SK-N-SH (cell line): ENCODE results near the gene GPD2. TPM values are rescaled to one million over a fixed set of nuclear protein-coding genes. Genes with fewer than 3 reads are reported as not detected.

Source experiments
- CTCF ChIA-PET: fragments of 300-600, 350-600 bp; formaldehyde crosslinking; extraction: SDS; loops from one replicate; lab custom pipeline; 2021; lab: Yijun Ruan, JAX
- POLR2A ChIA-PET: fragments of 350-600 bp; sonication (Branson Sonifier 250); formaldehyde crosslinking; extraction: SDS; loops from one replicate; lab custom pipeline; 2020; ENCODE audit warnings: antibody characterized with exemption, inconsistent platforms; lab: Yijun Ruan, JAX
- DNase-seq: peaks from one replicate; pipeline ENCODE4 v3.0.0; 2012
- H2AFZ ChIP-seq: fragments of 200-600 bp; sonication (generic); 2 replicates; pipeline ENCODE4 v1.8.1; 2016; ENCODE audit warnings: antibody characterized with exemption, mild to moderate bottlenecking, low read depth
- H3F3A ChIP-seq: fragments of 200-600 bp; sonication (generic); replicated peaks from 2 replicates; pipeline ENCODE3; 2016; ENCODE audit warnings: antibody characterized with exemption, mild to moderate bottlenecking; ENCODE audit not compliant: insufficient read depth
- H3K27ac ChIP-seq, 2 experiments: fragments of 200-500 bp in 1 of 2; fragments of 200-600 bp in 1 of 2; sonication (Bioruptor generic) in 1 of 2; sonication (generic), shearing (Covaris generic) in 1 of 2; 2 replicates each; pipeline versions ENCODE4 v1.5.1 to v1.6.1; 2014 to 2016; ENCODE audit warnings: low read depth in 2 of 2, inconsistent platforms in 1 of 2, low read length in 1 of 2, mild to moderate bottlenecking in 1 of 2, mixed read lengths in 1 of 2
- H3K27me3 ChIP-seq: fragments of 200-600 bp; sonication (generic), shearing (Covaris generic); 2 replicates; pipeline ENCODE4 v1.6.1; 2016; ENCODE audit warnings: mixed run types; ENCODE audit not compliant: insufficient read depth
- H3K36me3 ChIP-seq, 2 experiments: fragments of 200-500 bp in 1 of 2; fragments of 200-600 bp in 1 of 2; sonication (Bioruptor generic) in 1 of 2; sonication (generic) in 1 of 2; replicated peaks in 1 of 2; 2 replicates each; pipeline versions ENCODE3 to v1.5.1; 2014 to 2016; ENCODE audit warnings: low read length in 1 of 2, mild to moderate bottlenecking in 1 of 2; ENCODE audit not compliant: insufficient read depth in 2 of 2, control insufficient read depth in 1 of 2
- H3K4me1 ChIP-seq, 2 experiments: fragments of 200-500 bp in 1 of 2; fragments of 200-600 bp in 1 of 2; sonication (Bioruptor generic) in 1 of 2; sonication (generic), shearing (Covaris generic) in 1 of 2; 2 replicates each; pipeline versions ENCODE4 v1.5.1 to v1.6.1; 2014 to 2016; ENCODE audit warnings: low read depth in 1 of 2, low read length in 1 of 2, mixed run types in 1 of 2; ENCODE audit not compliant: insufficient read depth in 2 of 2, control insufficient read depth in 1 of 2
- H3K4me2 ChIP-seq: fragments of 200-600 bp; sonication (generic), shearing (Covaris generic); 2 replicates; pipeline ENCODE4 v1.6.1; 2017; ENCODE audit warnings: mixed run types
- H3K4me3 ChIP-seq, 2 experiments: fragments of 200-500 bp in 1 of 2; fragments of 200-600 bp in 1 of 2; sonication (Bioruptor generic) in 1 of 2; sonication (generic), shearing (Covaris generic) in 1 of 2; 2 replicates each; pipeline versions ENCODE4 v1.5.1 to v1.8.1; 2014 to 2016; ENCODE audit warnings: low read depth in 2 of 2, inconsistent platforms in 1 of 2, low read length in 1 of 2, mild to moderate bottlenecking in 1 of 2, mixed read lengths in 1 of 2, moderate library complexity in 1 of 2
- H3K79me2 ChIP-seq: fragments of 200-600 bp; sonication (generic); 2 replicates; pipeline ENCODE4 v1.8.1; 2017; ENCODE audit warnings: mild to moderate bottlenecking; ENCODE audit not compliant: insufficient read depth
- H3K9ac ChIP-seq: fragments of 200-600 bp; sonication (generic); 2 replicates; pipeline ENCODE4 v1.6.1; 2017; ENCODE audit warnings: mixed run types
- H3K9me2 ChIP-seq: fragments of 200-600 bp; sonication (generic); 2 replicates; pipeline ENCODE4 v1.6.1; 2017; ENCODE audit warnings: mixed run types
- H3K9me3 ChIP-seq: fragments of 200-600 bp; sonication (generic); 2 replicates; pipeline ENCODE4 v1.6.1; 2017; ENCODE audit warnings: mixed run types, mild to moderate bottlenecking, moderate library complexity
- H4K20me1 ChIP-seq: fragments of 200-600 bp; sonication (generic); 2 replicates; pipeline ENCODE4 v1.6.1; 2017; ENCODE audit warnings: mild to moderate bottlenecking, mixed run types; ENCODE audit not compliant: insufficient read depth
- EP300 ChIP-seq, 2 experiments: IDR thresholded peaks; 2 replicates each; pipeline versions ENCODE4 v1.4.0 to v1.6.1; 2012; ENCODE audit warnings: borderline replicate concordance in 1 of 2, low read depth in 1 of 2, low read length in 1 of 2
- FOXJ3 ChIP-seq: sonication (generic); formaldehyde crosslinking; IDR thresholded peaks from 2 replicates; pipeline ENCODE4 v1.5.1; 2020; ENCODE audit warnings: mild to moderate bottlenecking, missing genetic modification reagents
- GABPA ChIP-seq: IDR thresholded peaks from 2 replicates; pipeline ENCODE4 v1.4.0; 2012; ENCODE audit warnings: low read depth, mild to moderate bottlenecking
- JUND ChIP-seq: IDR thresholded peaks from 2 replicates; pipeline ENCODE4 v1.4.0; 2012
- MEF2A ChIP-seq: IDR thresholded peaks from 2 replicates; pipeline ENCODE4 v1.4.0; 2012; ENCODE audit warnings: low read depth, borderline replicate concordance
- NRF1 ChIP-seq: IDR thresholded peaks from 2 replicates; pipeline ENCODE4 v1.6.1; 2012; ENCODE audit warnings: low read depth, mild to moderate bottlenecking, low read length
- SIN3A ChIP-seq: IDR thresholded peaks from 2 replicates; pipeline ENCODE4 v1.6.1; 2012; ENCODE audit warnings: low read depth, mild to moderate bottlenecking, low read length, moderate library complexity, borderline replicate concordance
- TCF12 ChIP-seq: IDR thresholded peaks from 2 replicates; pipeline ENCODE4 v1.4.0; 2012
- WGBS: methylation state at CpG from one replicate; pipeline ENCODE4 v1.1.6; 2017; ENCODE audit warnings: low lambda C conversion rate; 5-methylcytosine and 5-hydroxymethylcytosine counted together
- polyA plus RNA-seq, 3 experiments: library from polyadenylated mRNA; depleted of rRNA; stranded (reverse); fragments of >200 nt; gene quantifications; 2 replicates each; pipeline ENCODE4 v1.2.3, GENCODE V29; 2012
- TF ChIP-seq, protein P1 (sequence below): fragments of 200-600 bp; sonication (generic); IDR thresholded peaks from 2 replicates; pipeline ENCODE4 v1.6.1; 2017; ENCODE audit warnings: antibody characterized with exemption, mild to moderate bottlenecking, moderate library complexity
- TF ChIP-seq, protein P2 (sequence below): fragments of 150-350 bp; IDR thresholded peaks from 2 replicates; pipeline ENCODE4 v1.6.1; 2017; ENCODE audit warnings: antibody characterized with exemption, low read length, low read depth, borderline replicate concordance
- TF ChIP-seq, protein P3 (sequence below): IDR thresholded peaks from 2 replicates; pipeline ENCODE4 v1.4.0; 2012; ENCODE audit warnings: low read depth
- TF ChIP-seq, protein P4 (sequence below): fragments of 150-350 bp; IDR thresholded peaks from 2 replicates; pipeline ENCODE4 v1.6.1; 2016; ENCODE audit warnings: mild to moderate bottlenecking, low read depth, low read length
- TF ChIP-seq, protein P5 (sequence below): IDR thresholded peaks from 2 replicates; pipeline ENCODE4; 2012
- TF ChIP-seq, protein P6 (sequence below): IDR thresholded peaks from 2 replicates; pipeline ENCODE4 v1.6.1; 2012; ENCODE audit warnings: mild to moderate bottlenecking, low read depth, low read length, moderate library complexity

Gene GPD2
- polyA plus RNA-seq, 1 of the 3 experiments (the other 2 are of a cell fraction) = 4.8 TPM

DNA sequence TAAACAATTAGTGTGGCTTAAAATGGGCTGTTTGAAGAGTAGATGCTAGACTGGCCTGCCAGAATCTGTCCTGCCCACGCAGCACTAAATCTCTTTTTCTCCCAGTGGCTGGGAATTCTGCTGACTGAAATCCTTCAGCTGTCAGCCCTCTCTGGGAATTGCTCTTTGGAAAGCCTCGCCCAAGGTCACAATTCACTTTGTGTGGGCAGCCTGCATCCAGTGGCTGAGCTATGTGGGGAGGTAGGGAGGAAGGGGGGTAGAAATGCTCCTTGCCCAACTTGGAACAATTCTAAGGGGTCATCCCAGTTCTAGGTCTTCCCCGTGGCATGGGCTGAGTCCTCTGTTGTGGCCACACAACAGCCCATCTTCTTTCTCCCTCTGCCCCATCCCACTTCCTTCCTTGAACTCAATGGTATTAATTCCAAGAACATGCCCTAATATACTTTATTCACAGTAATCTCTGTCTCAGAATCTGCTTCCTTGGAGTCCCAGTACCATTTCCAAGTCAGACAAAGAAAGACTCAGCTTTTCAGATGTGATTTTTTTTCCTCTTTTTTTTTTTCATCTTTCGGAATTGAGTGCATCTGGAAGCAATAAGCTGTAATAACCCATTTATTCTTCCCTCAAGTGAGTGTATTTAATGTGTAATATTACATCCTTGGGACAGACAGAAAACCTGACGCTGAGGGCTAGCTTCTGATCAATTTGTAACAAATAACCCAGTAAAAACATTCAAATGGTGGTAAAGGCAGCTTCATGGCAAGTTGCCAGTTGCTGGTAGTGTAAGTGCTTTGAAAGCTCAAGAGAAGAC is 189.4 kb downstream of the GPD2 start:
- ChIA-PET POLR2A (no interaction called here), CTCF (no interaction called here)
- WGBS = 9% methylated on average over 5 of the region's 5 CpGs
- no peak overlapping the region for H3K4me3 ChIP-seq
- no peaks in the 10 kb centered on the region for H3K9me3 ChIP-seq
- DNase-seq = no peak
- H3K4me2 ChIP-seq = no peak overlapping the region
- no peaks in the 10 kb centered on the region for H3K27me3 ChIP-seq
- H3K36me3 ChIP-seq = no peaks in the 10 kb centered on the region
- no peaks in the 10 kb centered on the region for H4K20me1 ChIP-seq
- H3K9me2 ChIP-seq = no peaks in the 10 kb centered on the region
- H3K9ac ChIP-seq = no peak overlapping the region
- H3K27ac ChIP-seq = no peak overlapping the region
- no peaks in the 10 kb centered on the region for H3F3A ChIP-seq
- H2AFZ ChIP-seq = no peak overlapping the region
- H3K79me2 ChIP-seq = no peaks in the 10 kb centered on the region
- no peaks in the 10 kb centered on the region for H3K4me1 ChIP-seq
- TF ChIP-seq, protein P1, sequence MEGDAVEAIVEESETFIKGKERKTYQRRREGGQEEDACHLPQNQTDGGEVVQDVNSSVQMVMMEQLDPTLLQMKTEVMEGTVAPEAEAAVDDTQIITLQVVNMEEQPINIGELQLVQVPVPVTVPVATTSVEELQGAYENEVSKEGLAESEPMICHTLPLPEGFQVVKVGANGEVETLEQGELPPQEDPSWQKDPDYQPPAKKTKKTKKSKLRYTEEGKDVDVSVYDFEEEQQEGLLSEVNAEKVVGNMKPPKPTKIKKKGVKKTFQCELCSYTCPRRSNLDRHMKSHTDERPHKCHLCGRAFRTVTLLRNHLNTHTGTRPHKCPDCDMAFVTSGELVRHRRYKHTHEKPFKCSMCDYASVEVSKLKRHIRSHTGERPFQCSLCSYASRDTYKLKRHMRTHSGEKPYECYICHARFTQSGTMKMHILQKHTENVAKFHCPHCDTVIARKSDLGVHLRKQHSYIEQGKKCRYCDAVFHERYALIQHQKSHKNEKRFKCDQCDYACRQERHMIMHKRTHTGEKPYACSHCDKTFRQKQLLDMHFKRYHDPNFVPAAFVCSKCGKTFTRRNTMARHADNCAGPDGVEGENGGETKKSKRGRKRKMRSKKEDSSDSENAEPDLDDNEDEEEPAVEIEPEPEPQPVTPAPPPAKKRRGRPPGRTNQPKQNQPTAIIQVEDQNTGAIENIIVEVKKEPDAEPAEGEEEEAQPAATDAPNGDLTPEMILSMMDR = no peak
- TF ChIP-seq, protein P2, sequence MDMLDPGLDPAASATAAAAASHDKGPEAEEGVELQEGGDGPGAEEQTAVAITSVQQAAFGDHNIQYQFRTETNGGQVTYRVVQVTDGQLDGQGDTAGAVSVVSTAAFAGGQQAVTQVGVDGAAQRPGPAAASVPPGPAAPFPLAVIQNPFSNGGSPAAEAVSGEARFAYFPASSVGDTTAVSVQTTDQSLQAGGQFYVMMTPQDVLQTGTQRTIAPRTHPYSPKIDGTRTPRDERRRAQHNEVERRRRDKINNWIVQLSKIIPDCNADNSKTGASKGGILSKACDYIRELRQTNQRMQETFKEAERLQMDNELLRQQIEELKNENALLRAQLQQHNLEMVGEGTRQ = no peak
- TF ChIP-seq, protein P3, sequence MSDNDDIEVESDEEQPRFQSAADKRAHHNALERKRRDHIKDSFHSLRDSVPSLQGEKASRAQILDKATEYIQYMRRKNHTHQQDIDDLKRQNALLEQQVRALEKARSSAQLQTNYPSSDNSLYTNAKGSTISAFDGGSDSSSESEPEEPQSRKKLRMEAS = no peak
- TF ChIP-seq TCF12 (no peak), MEF2A (no peak), NRF1 (no peak)

DNA sequence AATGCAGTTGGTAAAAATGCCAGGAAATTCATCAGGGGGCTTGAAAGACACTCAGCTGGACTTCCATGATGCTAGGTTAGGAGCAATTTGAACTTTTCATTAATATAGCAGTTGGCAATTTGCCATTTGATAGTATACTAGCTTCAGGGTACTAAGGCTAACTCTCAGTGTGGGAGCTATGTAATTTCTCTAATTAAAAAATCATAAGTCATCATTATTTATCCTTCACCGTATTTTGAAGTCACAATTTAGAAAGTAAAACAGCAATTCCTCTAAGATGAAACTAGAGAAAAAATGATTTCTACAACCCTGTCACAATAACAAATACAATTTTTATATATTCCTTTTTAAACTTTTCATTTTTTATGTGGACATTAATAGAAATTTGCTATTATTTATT is 190.8 kb downstream of the GPD2 start:
- H2AFZ ChIP-seq = no peak overlapping the region
- H3F3A ChIP-seq = no peaks in the 10 kb centered on the region
- whole genome bisulfite sequencing = 13% methylated on average over 1 of the region's 1 CpG
- no peaks in the 10 kb centered on the region for H3K9me3 ChIP-seq
- no peaks in the 10 kb centered on the region for H4K20me1 ChIP-seq
- no peaks in the 10 kb centered on the region for H3K27me3 ChIP-seq
- no peaks in the 10 kb centered on the region for H3K9me2 ChIP-seq
- ChIA-PET CTCF (no interaction called here), POLR2A (interaction anchor here (0.6 kb wide), 1 partner anchor 364 kb away, joined by 3 read pairs; no protein-coding TSS in a partner anchor)
- H3K4me2 ChIP-seq = no peak overlapping the region
- H3K36me3 ChIP-seq = no peaks in the 10 kb centered on the region
- H3K9ac ChIP-seq = no peak overlapping the region
- no peak overlapping the region for H3K27ac ChIP-seq
- H3K4me1 ChIP-seq = no peaks in the 10 kb centered on the region
- no peak for DNase-seq
- H3K4me3 ChIP-seq = no peak overlapping the region
- H3K79me2 ChIP-seq = no peaks in the 10 kb centered on the region
- no peak for TF ChIP-seq JUND
- no peak for TF ChIP-seq EP300 (IDR thresholded peaks at IDR 0.05; ENCODE audit: borderline replicate concordance in 1 of 2, low read depth in 1 of 2, low read length in 1 of 2)
- TF ChIP-seq, protein P4, sequence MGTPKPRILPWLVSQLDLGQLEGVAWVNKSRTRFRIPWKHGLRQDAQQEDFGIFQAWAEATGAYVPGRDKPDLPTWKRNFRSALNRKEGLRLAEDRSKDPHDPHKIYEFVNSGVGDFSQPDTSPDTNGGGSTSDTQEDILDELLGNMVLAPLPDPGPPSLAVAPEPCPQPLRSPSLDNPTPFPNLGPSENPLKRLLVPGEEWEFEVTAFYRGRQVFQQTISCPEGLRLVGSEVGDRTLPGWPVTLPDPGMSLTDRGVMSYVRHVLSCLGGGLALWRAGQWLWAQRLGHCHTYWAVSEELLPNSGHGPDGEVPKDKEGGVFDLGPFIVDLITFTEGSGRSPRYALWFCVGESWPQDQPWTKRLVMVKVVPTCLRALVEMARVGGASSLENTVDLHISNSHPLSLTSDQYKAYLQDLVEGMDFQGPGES = no peak
- TF ChIP-seq, protein P3 = no peak
- TF ChIP-seq TCF12 = no peak
- TF ChIP-seq GABPA = no peak
- TF ChIP-seq, protein P2 = no peak
- TF ChIP-seq, protein P5, sequence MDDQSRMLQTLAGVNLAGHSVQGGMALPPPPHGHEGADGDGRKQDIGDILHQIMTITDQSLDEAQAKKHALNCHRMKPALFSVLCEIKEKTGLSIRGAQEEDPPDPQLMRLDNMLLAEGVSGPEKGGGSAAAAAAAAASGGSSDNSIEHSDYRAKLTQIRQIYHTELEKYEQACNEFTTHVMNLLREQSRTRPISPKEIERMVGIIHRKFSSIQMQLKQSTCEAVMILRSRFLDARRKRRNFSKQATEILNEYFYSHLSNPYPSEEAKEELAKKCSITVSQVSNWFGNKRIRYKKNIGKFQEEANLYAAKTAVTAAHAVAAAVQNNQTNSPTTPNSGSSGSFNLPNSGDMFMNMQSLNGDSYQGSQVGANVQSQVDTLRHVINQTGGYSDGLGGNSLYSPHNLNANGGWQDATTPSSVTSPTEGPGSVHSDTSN = no peak
- TF ChIP-seq FOXJ3 (CRISPR knock-in tag) = no peak
- TF ChIP-seq SIN3A = no peak
- TF ChIP-seq, protein P6, sequence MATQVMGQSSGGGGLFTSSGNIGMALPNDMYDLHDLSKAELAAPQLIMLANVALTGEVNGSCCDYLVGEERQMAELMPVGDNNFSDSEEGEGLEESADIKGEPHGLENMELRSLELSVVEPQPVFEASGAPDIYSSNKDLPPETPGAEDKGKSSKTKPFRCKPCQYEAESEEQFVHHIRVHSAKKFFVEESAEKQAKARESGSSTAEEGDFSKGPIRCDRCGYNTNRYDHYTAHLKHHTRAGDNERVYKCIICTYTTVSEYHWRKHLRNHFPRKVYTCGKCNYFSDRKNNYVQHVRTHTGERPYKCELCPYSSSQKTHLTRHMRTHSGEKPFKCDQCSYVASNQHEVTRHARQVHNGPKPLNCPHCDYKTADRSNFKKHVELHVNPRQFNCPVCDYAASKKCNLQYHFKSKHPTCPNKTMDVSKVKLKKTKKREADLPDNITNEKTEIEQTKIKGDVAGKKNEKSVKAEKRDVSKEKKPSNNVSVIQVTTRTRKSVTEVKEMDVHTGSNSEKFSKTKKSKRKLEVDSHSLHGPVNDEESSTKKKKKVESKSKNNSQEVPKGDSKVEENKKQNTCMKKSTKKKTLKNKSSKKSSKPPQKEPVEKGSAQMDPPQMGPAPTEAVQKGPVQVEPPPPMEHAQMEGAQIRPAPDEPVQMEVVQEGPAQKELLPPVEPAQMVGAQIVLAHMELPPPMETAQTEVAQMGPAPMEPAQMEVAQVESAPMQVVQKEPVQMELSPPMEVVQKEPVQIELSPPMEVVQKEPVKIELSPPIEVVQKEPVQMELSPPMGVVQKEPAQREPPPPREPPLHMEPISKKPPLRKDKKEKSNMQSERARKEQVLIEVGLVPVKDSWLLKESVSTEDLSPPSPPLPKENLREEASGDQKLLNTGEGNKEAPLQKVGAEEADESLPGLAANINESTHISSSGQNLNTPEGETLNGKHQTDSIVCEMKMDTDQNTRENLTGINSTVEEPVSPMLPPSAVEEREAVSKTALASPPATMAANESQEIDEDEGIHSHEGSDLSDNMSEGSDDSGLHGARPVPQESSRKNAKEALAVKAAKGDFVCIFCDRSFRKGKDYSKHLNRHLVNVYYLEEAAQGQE = no peak
